ENCODE measurements around the gene VWA1. TPM values are rescaled to one million over a fixed set of nuclear protein-coding genes. Genes with fewer than 3 reads are reported as not detected.

Gene VWA1
- polyA plus RNA-seq, 1 donor (not counting 4 experiments of a cell fraction or from before 2014, with no cell fraction given), result 6.5 TPM

- Histone ChIP-seq H3K9ac (ENCODE audit: control insufficient read depth, extremely low read depth, insufficient read depth, low read length) (no peak overlapping the region), H3K36me3 (ENCODE audit: control insufficient read depth in 2 of 2, extremely low read depth in 1 of 2, insufficient read depth in 2 of 2, low read length in 2 of 2) (no peaks in the 10 kb centered on the region), H3K79me2 (ENCODE audit: control insufficient read depth, insufficient read depth, low read length) (no peaks in the 10 kb centered on the region), H3K4me1 (ENCODE audit: control insufficient read depth, extremely low read depth, insufficient read depth, low read length) (peaks cover 27% of the 10 kb centered on the region), H3K9me3 (ENCODE audit: control insufficient read depth, low read depth, low read length) (no peaks in the 10 kb centered on the region), H3K27ac (ENCODE audit: control insufficient read depth, insufficient read depth, low read length) (no peak overlapping the region), H3K4me3 (ENCODE audit: control insufficient read depth in 2 of 3, extremely low read depth in 1 of 3, insufficient read depth in 2 of 3, low read depth in 1 of 3, low read length in 3 of 3) (no peak overlapping the region), H3K4me2 (ENCODE audit: control insufficient read depth, extremely low read depth, insufficient read depth, low read depth, low read length) (no peak overlapping the region), H4K20me1 (ENCODE audit: control insufficient read depth, extremely low read depth, insufficient read depth, low read length) (no peaks in the 10 kb centered on the region), H3K9me1 (ENCODE audit: control insufficient read depth, extremely low read depth, insufficient read depth, low read length) (no peaks in the 10 kb centered on the region), H3K27me3 (ENCODE audit: control insufficient read depth, extremely low read depth, insufficient read depth, low read length) (no peaks in the 10 kb centered on the region), H2AFZ (ENCODE audit: control insufficient read depth, low read length) (no peak overlapping the region)
- no peak for TF ChIP-seq EZH2 (IDR thresholded peaks at IDR 0.05; ENCODE audit: low read length)
- TF ChIP-seq, protein P1, sequence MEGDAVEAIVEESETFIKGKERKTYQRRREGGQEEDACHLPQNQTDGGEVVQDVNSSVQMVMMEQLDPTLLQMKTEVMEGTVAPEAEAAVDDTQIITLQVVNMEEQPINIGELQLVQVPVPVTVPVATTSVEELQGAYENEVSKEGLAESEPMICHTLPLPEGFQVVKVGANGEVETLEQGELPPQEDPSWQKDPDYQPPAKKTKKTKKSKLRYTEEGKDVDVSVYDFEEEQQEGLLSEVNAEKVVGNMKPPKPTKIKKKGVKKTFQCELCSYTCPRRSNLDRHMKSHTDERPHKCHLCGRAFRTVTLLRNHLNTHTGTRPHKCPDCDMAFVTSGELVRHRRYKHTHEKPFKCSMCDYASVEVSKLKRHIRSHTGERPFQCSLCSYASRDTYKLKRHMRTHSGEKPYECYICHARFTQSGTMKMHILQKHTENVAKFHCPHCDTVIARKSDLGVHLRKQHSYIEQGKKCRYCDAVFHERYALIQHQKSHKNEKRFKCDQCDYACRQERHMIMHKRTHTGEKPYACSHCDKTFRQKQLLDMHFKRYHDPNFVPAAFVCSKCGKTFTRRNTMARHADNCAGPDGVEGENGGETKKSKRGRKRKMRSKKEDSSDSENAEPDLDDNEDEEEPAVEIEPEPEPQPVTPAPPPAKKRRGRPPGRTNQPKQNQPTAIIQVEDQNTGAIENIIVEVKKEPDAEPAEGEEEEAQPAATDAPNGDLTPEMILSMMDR (optimal IDR thresholded peaks at IDR 0.05 in 1 of 3, IDR thresholded peaks at IDR 0.05 in 1 of 3, conservative IDR thresholded peaks at IDR 0.05 in 1 of 3; ENCODE audit: extremely low read depth in 1 of 3, insufficient read depth in 2 of 3, low read length in 3 of 3), result no peak
- DNase-seq (ENCODE audit: low read depth, low spot score) (no peak), FAIRE-seq (no peak)
- dilution Hi-C loops (cut with MboI; ENCODE audit: extremely low pct_ligation_motif_present, low sequenced_read_pairs), result no loop called here
Observed at GRCh38 chr1:1434824-1435105, 725 bp upstream of the VWA1 start.

DNA sequence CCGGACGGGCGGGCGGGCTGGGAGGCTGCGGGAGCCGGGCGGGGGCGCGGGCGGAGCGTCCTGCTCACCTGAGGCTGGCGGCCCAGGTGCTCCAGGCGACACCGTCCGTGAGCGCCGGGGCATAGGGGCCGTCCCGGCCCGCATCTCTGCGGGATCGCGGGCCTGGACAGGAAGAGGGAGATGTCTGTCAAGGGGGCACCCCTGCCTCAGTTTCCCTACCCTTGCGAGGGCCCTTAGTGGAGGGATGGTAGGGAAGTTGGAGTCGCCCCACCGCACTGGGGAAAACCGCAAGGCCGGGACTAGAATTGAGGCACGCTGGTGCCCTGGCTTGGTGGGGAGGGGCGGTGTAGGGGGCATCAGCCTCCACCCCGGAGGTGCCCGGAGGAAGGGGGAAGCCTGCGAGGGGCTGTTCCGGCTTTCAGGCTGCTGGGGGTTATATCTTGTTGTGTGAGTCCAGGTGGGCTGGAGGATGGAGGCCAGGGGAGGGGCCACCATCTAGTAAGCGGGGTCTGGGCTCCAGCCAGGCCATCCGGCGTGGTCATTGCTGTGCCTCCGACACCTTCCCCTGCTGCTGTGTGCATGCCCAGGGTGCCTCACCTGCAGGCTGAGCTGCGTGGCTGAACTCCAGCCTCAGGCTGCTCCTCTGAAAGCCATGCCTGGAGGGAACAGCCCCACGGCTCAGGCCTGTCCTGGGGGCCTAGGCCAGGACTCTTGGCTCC, 580 bp downstream of the VWA1 start:
- DNase-seq (ENCODE audit: low read depth, low spot score) (no peak), FAIRE-seq (no peak)
- H3K27me3 ChIP-seq (ENCODE audit: control insufficient read depth, extremely low read depth, insufficient read depth, low read length), result no peaks in the 10 kb centered on the region
- TF ChIP-seq, protein P1 (optimal IDR thresholded peaks at IDR 0.05 in 1 of 3, IDR thresholded peaks at IDR 0.05 in 1 of 3, conservative IDR thresholded peaks at IDR 0.05 in 1 of 3; ENCODE audit: extremely low read depth in 1 of 3, insufficient read depth in 2 of 3, low read length in 3 of 3), result no peak
- no peak for TF ChIP-seq EZH2 (IDR thresholded peaks at IDR 0.05; ENCODE audit: low read length)
- no peak overlapping the region for H2AFZ ChIP-seq (ENCODE audit: control insufficient read depth, low read length)
- H3K4me1 ChIP-seq (ENCODE audit: control insufficient read depth, extremely low read depth, insufficient read depth, low read length), result peaks cover 27% of the 10 kb centered on the region
- H3K36me3 ChIP-seq (ENCODE audit: control insufficient read depth in 2 of 2, extremely low read depth in 1 of 2, insufficient read depth in 2 of 2, low read length in 2 of 2), result no peaks in the 10 kb centered on the region
- H3K9ac ChIP-seq (ENCODE audit: control insufficient read depth, extremely low read depth, insufficient read depth, low read length), result peak overlapping the region; percentile 52
- peaks cover under 1% of the 10 kb centered on the region for H4K20me1 ChIP-seq (ENCODE audit: control insufficient read depth, extremely low read depth, insufficient read depth, low read length)
- no peak overlapping the region for H3K27ac ChIP-seq (ENCODE audit: control insufficient read depth, insufficient read depth, low read length)
- H3K9me3 ChIP-seq (ENCODE audit: control insufficient read depth, low read depth, low read length), result no peaks in the 10 kb centered on the region
- peak overlapping the region; percentile 79 for H3K4me2 ChIP-seq (ENCODE audit: control insufficient read depth, extremely low read depth, insufficient read depth, low read depth, low read length)
- H3K79me2 ChIP-seq (ENCODE audit: control insufficient read depth, insufficient read depth, low read length), result no peaks in the 10 kb centered on the region
- peak overlapping the region; percentile 34 to 67 (median 66) for H3K4me3 ChIP-seq (ENCODE audit: control insufficient read depth in 2 of 3, extremely low read depth in 1 of 3, insufficient read depth in 2 of 3, low read depth in 1 of 3, low read length in 3 of 3)
- dilution Hi-C loops (cut with MboI; ENCODE audit: extremely low pct_ligation_motif_present, low sequenced_read_pairs), result no loop called here
- H3K9me1 ChIP-seq (ENCODE audit: control insufficient read depth, extremely low read depth, insufficient read depth, low read length), result no peaks in the 10 kb centered on the region
